Measurements from ENCODE around the gene ZNF614.

DNA sequence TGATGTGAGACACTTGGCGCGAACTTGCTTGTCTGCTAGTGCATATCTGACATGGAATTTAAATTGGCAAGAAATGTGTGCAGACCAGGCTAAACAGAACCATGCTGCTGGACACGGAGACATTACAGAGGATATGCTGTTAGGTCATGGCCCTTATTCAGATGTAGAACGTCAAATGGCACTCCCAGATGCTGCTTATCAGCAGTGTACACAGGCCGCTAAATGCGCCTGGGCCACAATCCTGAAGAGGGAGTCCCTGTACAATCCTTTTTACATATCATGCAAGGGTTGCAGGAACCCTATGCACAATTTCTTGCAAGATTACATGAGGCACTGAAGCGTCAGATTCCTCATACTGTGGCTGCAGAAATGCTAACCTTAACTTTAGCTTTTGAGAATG, 50.8 kb downstream of the ZNF614 start:
- TF ChIP-seq, protein P1, sequence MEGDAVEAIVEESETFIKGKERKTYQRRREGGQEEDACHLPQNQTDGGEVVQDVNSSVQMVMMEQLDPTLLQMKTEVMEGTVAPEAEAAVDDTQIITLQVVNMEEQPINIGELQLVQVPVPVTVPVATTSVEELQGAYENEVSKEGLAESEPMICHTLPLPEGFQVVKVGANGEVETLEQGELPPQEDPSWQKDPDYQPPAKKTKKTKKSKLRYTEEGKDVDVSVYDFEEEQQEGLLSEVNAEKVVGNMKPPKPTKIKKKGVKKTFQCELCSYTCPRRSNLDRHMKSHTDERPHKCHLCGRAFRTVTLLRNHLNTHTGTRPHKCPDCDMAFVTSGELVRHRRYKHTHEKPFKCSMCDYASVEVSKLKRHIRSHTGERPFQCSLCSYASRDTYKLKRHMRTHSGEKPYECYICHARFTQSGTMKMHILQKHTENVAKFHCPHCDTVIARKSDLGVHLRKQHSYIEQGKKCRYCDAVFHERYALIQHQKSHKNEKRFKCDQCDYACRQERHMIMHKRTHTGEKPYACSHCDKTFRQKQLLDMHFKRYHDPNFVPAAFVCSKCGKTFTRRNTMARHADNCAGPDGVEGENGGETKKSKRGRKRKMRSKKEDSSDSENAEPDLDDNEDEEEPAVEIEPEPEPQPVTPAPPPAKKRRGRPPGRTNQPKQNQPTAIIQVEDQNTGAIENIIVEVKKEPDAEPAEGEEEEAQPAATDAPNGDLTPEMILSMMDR (IDR thresholded peaks at IDR 0.05), result no peak
- no peak for TF ChIP-seq POLR2A (IDR thresholded peaks at IDR 0.05; ENCODE audit: low read depth)
- TF ChIP-seq EP300 (IDR thresholded peaks at IDR 0.05), result no peak
